Stimulated activated CD8-positive, alpha-beta memory T cell treated with anti-CD3 and anti-CD28 coated beads, Interleukin-12 subunit alpha, Interleukin-12 subunit beta, amount 100 ng/mL, for 24 hours (primary cell): ENCODE measurements around the gene CHCHD1.
"Not testable (repeated sequence)": the region's sequence is repeated elsewhere in the genome, so short reads cannot be mapped to it uniquely, and the experiment has no call there.

Source experiments
- DNase-seq: peaks from one replicate; pipeline ENCODE4 v3.0.0-alpha.2; 2020; ENCODE audit errors: extremely low read depth

The CHCHD1 gene

DNA sequence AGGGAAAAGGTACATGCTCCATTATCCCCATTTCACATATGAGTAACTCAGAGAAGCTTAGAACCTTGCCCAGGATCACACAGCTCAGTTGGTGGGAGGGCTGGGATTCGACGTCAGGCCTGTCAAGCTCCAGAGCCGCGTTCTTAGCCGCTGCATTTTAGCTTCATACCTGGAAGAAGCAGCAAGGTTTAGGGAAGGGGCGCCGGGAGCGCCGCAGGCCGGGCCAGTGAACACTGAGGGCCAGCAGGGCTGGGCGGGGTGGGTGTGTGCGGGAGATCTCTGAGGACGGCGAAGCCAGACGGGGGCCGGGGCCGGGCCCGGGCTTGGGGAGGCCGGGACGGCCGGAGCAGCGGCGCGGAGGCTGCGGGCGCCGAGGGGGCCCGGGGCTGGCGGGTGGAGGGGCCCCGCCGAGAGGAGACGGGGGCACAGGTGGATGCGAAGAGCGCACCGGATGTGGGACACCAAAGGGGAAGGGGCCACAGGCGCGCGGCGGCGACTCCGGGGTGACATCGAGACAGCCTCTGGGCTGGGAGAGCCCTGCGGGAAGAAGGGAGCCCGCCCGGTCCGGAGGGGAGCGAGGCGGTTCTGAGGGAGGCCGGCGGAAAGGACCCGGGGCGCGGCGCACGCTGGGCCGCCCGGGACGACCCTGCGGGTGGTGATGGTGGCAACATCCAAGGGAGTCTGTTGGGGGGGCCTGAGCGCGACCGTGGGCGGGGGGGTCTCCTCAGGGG, 29.1 kb downstream of the CHCHD1 start:
- DNase-seq, result no peak

DNA sequence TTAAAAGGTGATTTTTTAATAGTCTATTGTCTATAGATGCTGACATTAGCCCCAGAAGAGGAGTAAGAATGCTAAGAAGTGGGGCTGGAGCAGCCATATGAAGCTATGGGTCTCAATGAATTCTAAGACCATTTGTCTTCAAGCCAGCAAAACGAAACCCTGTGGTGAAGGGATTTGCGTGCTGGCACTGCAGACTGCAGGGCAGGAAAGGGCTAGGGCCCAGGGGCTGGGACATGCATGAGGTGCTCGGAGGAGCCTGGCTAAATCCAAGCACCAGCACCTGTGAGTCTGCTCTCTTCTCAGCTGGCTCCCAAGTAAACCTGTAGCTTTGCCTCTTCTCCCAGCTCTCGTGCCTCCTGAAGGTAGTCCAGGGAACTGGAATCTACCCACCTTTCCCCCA, 30.8 kb downstream of the CHCHD1 start:
- no peak for DNase-seq

DNA sequence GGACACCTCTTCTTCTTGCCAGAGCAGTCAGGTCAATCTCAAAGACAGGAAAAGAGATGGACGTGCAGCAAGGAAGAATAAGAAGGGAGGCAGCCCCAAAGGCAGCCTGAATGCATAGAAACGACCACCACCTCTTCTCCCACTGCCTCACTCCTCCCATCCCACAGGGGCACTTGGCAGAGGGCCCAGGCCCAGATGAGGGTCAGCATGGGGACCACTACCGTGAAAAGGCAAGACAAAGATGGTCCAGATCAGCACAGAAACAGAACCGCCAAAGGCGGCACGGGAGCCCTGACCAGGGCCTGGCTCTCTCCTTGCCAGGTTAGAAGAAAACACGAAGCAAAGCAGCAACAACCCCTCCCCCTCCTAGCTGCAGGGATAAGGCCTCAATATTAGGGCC, 31.5 kb downstream of the CHCHD1 start:
- no peak for DNase-seq

DNA sequence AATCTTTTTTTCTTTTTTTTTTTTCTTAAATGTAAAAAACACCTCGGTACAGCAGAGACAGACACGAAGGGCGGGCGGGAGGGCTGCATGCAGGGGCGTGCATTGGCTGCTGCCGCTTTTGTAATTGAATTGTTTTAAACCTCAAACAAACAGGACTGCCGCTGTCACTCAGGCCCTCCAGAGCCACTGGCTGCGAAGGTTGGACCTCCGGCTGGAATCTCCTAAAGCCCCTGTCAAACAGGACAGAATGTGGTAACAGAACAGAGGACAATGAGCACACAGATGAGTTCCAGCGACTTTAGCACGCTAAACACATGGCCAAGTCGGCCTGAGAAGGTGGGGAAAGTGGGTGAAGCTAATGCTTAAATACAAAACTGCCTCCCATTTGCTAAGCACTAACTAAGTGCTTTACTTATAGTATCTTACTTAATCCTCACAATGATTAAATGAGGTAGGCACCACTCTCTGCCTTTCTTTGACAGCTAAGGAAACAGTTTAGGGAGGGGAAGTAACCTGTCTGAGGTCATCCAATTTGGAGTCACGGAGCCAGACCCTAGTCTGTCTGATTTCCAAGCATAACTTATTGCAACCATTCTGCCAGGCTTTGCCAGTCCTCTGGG, 32.5 kb downstream of the CHCHD1 start:
- DNase-seq, result no peak

DNA sequence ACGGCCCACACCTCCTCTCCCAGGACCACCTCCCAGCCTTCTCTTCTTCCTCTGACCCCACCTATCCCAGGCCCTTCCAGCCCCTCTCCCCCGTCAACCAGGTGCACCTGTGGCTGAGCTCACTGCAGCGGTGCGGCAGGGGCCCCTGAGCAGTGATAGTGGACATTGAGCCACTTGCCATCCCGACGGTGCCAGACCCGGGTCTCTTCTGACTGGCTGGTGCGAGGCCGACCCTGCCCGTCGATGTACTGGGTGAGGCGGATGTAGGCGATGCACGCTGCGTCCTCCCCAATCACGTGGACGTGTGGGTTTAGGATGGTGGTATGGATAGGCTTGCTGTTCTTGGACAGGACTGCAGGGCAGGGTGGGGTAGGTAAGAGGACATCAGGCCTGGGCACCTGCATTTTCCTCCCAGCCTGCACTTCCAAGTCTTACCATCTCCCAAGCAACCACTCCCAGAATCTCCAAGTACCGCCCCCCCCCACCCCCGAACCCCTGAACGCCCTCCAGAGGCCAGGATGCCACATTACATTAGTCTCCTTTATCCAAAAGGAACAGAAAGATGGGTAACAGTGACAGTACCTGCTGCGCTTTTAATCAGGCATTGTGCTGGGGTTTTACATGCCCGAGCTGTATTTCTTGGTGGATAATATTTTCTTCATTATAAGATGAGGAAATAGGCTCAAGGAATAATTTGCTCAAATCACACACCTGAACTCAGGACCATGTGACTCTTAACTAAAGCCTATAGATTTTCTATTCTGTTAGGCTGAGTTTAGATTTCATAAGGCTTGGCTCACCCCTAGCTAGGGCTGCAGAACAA, 33.3 kb downstream of the CHCHD1 start:
- no peak for DNase-seq

DNA sequence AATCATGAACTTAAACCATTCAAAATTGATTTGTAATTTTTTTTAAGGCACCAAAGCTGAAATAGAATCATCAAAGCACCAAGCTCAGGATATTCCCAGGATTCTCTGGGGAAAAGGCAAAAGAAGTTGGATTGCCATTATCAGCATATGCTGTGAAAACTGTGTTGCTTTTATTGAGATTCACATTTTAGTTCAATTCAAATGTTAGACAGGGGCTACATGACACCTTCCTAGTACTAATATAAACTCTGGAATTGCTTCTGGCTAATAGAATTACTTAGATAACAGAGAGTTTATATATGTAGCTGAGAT, 33.8 kb downstream of the CHCHD1 start:
- DNase-seq, result no peak

DNA sequence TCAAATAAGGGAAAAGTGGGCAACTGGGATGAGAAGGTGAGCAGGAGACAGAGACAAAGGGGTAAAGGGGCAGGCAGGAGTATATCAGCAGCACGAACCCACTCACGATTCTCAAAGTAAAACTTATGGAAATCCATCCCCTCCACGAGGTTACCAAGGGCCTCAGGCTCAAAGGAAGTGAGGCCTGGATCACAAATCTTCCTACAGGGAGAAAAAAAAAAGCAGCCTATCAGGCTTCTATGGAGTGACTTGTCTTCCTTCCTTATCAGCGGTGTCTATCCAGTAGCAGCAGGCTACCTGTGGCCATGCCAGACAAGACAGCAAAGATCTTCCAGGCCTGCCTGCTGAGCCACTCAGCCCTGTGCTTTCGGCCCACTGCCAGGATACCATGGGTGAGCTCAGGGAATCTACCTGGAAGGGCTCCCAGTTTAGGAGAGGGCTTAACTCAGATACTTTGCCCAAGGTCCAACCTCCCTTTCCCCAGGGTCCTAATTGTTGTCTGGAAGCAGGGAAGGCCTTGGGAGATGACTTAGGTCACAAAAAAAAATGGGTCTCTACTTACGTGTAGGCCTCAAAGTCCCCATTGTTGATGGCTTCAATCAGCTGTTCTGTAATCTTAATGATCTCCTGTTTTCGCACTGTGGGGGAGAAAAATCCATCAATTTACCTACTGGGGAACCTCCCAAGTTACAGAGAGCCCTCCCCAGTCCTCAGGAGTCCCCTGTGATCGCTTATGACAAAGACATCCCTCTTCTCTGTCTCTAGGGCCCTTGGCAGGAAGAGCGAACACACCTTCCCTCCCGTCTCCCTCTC, 35.3 kb downstream of the CHCHD1 start:
- DNase-seq, result no peak

DNA sequence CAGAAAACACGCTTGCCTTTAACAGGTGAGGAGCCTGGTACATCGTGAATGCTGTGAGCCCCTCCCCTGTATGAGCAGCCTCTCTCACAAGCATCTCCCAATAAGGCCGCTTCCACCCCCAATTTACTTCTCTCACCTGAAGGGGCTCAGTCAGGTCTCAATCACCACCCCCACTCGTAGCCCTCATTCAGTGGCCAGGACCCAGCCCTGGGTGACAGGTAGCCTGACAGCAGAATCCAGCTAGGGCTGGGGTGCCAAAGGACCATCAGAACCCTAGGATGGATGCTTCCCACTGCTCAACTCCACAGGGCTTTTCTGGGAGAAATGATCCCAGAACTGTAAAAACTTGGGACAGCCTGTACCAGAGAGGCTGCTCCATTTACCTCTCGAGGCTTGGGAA, 36.0 kb downstream of the CHCHD1 start:
- DNase-seq, result no peak

DNA sequence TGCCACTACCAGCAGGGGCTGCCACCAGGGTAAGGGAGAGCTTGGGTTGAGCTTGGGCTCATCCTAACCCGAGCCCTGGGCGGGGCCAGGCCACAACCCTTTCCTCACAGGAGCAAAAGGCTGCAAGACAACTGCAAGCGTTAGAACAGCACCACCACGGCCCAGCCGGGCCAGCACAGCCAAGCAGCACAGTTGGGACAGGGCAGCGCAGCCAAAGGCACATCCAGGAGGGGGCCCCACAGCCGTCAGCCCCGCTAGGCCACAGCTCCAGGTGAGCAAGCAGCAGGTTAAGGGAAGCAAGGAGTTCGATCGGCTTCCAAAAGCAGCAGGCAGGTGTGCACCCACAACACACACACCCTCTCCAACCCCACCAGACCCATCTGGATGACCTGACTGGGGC, 36.6 kb downstream of the CHCHD1 start:
- DNase-seq, result no peak

DNA sequence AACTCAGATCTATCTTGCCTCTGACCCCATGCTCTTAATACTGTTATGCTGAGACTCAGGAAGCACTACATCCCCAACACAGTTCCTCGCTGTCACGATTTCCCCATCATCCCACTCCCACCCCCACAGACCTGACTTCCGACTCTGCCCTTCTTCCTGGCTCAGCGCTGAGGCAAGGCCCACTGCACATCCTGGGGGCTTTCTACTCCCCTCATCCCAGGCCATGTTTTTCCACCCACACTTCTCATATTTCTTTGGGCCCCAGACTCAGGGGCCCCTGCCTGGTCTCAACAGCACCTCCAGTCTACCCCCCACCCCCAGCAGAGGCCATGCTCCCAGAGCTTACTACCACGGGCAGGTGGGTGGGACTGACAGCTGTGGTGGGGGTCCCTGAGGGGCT, 37.2 kb downstream of the CHCHD1 start:
- no peak for DNase-seq

DNA sequence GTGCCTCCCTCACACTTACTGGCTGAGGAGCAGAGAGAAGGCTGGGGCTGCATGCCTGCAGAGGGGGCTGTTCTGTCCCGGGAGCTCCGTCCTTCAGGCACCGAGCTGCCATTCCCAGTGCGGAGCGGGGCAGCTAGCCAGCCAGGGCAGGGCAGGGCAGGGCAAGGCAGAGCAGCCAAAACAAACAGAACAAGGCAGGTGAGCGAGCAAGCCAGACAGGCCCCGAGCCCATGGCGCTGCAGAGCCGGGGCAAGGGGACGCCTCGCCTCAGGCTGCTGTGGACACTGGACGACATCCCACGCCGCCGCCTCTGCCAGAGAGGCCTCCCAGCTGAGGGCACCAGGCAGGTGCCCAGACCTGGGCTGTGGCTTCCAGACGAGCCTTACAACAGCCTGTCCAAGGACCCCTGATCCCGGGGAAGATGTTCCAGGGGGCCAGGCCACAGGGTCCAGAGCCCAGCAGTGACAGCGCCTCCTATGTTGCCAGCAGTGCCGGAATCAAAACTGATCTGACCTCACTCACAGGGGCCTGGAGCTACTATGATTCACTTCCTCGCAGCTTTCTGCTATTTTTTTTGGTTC, 37.8 kb downstream of the CHCHD1 start:
- DNase-seq, result no peak

DNA sequence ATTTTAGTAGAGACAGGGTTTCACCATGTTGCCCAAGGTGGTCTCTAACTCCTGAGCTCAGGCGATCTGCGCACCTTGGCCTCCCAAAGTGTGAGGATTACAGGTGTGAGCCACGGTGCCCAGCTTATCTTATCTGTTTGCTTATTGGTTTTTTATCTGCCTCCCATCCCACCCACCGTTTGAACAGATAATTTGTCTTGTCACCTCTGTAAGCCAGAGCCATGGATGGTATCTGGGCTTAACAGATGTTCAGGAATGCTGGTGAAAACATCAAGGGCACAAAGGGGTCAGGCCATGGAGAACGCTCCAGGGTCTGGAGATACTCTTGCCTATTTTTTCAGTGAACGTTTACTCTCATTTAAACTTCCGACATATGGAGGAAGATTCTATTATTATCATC, 41.5 kb downstream of the CHCHD1 start:
- no peak for DNase-seq

DNA sequence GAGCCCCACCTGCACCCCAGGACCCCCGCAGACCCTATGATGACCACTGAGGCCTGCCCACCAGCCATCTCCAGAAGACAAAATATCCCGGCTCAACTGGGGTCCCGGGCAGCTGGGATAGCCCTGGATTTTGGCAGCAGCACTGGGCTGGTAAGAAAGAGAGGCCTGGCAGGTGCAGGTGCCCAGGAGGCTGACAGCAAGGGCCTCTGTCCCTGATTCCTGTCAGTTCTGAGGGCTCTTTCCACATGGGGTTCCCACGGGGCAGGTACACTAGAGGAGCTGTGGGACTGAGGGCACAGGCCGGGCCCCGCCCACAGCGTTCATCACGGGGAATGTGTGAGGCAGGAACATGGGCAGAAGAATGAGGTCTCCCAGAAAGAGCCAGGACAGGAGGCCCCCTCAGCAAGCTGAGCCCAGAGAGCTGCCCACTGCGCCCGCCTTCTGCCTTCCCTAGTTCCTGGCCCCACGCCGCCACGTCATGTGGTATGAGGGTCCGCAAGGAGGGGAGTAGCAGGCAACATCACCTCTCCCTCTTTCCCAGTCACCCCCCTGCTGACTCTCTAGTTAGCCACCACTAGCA, 42.4 kb downstream of the CHCHD1 start:
- DNase-seq, result no peak

DNA sequence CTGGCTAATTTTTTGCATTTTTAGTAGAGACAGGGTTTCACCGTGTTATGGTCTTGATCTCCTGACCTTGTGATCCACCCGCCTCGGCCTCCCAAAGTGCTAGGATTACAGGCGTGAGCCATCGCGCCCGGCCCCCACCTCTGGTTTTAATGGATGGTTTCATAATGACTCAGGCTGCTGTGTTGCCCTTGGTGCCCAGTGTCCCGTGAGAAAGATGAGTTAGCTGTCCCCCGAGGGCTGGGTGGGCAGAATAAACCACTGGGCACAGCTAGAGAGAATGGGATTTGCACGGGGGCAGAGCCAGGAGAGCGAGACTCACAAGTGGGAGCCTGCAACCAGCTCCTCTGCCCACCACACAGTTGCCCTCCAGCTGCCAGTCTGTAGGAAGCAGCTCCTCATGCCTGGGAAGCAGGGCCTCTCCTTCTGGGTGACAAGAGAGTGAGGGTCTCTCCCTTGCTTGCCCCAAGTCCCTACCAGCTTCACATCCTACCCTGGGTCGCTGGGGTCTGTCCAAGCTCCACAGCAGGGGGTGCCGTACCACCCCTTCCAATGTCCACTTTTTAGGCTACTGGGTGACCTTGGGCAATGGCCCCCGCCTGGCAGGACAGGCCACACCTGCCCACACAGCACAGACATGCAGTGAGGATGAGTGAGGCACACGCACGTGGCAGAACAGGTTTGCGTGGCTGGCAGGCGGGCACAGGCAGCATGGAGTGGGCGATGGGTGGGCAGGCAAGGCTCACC, 45.7 kb downstream of the CHCHD1 start:
- DNase-seq, result no peak

DNA sequence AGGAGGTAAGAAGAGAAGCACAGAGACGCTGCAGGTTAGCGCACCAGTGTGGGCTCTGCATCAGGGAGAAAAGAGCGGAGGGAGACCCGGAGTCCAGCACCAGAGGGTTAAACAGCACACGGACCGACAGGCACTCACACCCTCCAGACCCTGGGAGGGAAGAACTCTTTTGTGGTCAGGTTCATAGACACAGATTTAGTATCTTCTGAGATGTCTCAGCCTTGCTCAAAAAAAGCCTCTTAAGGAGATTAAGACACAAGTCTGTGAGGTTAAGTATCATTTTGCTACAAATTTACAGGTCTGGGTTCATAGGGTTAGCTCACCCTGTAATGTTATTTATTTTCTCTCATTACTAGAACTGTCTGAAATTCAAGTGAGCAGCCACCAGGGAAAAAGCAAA, 46.3 kb downstream of the CHCHD1 start:
- DNase-seq, result no peak

DNA sequence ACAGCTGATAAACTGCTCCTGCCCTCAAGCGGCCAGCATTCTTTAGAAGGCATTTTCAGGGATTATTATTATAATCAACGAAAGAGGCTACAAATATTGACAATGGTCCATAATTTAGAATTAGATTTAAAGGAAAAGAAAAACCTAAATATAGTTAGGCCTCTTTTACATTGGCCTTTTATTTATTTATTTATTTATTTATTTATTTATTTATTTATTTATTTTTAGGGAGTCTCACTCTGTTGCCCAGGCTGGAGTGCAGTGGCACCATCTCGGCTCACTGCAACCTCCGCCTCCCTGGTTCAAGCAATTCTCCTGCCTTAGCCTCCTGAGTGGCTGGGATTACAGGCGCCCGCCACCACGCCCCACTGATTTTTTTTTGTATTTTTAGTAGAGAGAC, 47.2 kb downstream of the CHCHD1 start:
- DNase-seq, result not testable (repeated sequence)
